Stimulated activated CD8-positive, alpha-beta memory T cell treated with anti-CD3 and anti-CD28 coated beads, Interleukin-7, amount 100 ng/mL, for 24 hours (primary cell): Measurements from ENCODE around the gene CCDC195.

Experiments used
- DNase-seq: peaks from one replicate; pipeline ENCODE4 v3.0.0-alpha.2; 2020; ENCODE audit warnings: low read depth

CCDC195 gene, protein sequence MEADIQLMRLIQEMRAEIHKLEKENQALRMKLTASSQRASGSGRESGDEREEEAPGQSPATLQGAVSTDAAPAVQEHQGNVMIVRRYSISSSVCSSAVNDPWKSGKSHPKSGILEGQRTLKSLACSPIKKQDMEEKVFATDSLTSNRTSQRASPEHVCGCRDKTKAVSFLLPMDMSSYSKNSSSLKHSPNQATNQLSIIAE

DNA sequence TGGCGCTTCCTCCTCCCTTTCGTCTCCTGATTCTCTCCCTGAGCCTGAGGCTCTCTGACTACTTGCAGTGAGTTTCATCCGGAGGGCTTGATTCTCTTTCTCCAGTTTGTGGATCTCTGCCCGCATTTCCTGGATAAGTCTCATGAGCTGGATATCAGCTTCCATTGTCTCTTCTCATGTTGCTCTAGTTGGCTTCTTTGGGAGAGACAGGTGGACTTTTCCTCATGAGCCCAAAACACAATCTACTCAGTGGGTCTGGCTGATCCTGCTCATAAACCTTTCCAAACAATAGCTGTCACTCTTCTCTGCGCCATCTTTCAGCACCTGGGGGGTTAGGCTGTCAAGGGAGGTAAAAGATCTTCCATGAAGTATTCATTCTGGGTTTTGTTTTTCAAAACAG, at the start of gene CCDC195:
Gene CCDC195 (minus strand): TSS at position 165 of the 400 bp plus-strand sequence. CDS start 0 bp downstream, at position 165.
- DNase-seq: no peak

DNA sequence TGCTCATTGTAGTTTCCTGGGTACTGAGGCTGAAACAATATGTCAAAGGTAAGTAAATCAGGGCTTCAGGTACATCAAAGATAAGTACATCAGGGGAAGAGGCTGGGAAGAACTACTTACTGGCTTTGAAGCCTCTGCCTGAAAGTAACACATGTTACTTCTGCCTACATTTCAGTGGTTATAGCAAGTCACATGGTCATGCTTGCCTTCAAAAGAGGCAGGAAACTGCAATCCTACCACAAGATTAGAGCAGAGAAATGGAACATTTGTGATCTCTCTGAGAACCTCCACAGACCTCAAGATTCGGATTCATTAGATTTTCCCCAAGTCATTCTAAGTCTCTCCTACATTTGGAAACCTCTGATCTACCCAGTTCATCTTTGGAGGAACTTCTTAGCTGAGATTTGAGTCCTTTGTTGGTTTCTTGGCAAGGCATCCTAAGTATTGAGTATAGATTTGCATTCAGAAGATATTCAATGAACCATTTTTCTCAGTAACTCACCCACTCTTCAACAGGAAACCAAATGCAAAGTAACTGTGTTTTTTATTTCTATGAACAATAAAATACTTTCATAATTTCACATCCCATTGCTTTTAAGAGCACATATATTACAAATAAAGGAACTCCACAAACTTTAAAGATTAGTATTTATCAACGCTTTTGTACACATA, 48.5 kb upstream of the CCDC195 start:
- no peak for DNase-seq

DNA sequence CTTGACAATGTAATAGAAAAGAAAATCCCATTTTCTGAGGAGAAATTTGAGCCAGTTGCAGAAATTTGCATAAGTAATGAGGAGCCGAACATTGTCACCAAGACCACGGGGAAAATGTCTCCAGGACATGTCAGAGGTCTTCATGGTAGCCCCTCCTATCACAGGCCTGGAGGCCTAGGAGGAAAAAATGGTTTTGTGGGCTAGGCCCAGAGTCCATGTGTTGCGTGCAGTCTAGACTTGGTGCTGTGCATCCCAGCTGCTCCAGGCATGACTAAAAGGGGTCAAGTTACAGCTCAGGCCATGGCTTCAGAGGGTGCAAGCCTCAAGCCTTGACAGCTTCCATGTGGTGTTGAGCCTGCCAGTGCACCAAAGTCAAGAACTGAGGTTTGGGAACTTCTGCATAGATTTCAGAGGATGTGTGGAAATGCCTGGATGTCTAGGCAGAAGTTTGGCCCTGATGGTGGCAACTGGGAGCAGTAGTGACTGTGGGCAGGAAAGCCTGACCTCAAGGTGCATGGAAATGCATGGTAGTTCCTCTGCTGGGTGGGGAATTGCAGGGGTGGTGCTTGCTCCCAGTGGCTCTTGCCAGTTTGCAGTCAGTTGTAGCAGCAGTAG, 41.9 kb upstream of the CCDC195 start:
- DNase-seq: no peak

DNA sequence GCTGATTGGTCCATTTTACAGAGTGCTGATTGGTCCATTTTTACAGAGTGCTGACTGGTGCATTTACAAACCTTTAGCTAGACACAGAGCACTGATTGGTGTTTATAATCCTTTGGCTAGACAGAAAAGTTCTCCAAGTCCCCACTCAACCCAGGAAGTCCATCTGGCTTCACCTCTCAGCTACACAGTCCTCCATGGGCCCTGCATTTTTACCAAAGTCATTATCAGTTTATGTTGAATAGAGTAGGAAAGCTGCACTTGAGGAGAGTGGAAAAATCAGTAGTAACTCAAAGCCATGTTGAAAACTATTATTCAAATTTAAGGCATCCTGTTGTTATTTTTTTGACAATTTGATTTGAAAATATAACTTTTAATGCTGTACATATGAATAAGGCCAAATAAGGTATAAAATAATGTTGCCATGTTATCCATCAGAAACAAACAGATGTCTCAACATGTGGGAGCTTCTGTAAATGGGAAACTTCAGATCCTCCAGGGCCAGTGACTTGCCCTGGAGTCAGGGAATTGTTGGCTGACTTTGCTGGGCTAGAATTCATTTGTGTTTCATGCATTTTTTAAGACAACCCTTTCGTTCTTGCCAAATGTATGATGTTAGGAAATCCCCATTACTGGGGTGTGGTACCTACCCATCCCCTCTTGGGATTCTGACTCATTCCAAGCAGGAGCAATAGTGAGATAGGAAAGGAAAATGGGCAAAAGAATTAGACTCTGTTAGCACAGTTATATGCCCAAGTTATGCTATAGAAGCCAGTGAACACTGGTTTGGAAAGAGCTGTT, 37.8 kb upstream of the CCDC195 start:
- no peak for DNase-seq

DNA sequence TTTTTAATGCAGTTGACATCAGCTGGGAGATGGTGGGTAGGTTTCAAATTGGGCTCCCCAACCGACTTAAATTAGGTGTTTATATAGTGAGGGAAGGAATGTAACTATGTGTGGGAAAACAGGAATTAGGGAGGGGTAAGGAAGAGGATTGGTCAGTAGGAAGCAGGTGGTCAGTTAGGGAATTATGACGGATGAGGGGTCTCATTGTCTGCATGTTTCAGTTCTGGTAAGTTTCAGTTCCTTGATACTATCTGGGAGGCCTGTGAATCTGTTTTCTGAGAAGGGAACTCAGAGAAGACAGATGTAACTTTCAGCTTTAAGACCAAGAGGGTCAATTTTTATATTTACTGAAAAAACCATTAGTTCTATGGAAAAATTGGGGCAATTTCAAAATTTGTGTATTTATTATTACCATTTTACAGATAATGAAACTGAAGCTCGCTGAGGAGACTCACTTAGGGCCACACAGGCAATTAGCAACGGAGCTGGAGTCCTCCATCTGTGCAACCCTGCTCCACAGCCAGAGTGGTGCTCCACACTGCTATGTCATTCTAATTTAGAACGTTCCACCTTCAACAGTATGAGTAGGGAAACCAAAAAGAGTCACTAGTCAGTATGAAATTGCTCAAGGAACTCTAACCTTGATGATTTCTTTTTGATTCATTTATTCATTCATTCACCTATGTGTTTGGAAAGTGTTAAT, 36.0 kb upstream of the CCDC195 start:
- no peak for DNase-seq

DNA sequence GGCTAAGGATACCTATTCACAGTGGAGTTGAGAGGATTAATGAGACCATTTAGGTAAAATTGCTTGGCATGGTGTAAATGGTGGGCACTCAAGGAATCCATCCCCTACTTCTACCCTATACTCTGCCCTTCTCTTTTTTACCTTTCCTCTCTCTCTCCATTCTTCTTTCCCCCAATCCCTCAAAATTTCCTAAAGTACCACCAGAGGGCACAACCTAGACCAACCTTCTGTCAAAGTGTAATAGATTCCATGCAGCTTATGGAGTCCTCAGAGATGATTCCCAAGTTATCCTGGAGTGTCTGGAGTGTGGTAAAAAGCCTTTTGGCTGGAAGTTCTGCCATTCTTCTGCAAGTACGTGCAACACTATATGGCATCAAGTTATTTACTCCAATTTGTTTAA, 33.0 kb upstream of the CCDC195 start:
- DNase-seq: no peak

DNA sequence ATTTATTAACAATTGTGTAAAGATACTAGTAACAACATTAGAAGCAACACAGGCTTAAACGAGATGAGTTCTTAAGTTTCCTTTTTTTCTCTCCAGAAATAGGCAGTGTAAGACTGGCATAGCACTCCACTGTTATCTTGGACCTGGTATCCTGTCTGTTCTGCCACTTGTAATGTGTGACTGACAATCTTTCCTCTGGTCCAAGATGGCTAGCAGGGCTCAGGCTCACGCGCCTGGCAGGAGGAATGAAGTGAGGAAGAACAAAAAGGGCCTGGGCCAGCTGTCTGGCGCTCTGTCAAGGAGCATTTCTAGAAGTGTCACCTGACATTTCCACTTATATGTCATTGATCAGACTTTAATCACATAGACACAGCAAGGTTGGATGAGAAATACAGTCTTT, 31.6 kb upstream of the CCDC195 start:
- DNase-seq: no peak

DNA sequence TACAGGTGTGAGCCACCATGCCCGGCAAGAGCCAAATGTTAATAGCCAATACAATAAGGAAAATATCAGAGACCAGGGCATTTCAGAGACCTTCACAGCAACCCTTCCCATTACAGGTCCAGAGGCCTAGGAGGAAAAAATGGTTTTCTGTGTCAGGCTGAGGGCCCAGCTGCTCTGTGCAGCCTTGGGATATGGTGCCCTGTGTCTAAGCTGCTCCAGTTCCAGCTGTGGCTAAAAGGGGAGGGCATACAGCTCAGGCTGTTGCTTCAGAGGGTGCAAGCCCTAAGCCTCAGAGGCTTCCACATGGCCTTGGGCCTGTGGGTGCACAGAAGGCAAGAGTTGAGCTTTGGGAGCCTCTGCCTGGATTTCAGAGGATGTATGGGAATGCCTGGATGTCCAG, 20.1 kb upstream of the CCDC195 start:
- no peak for DNase-seq

DNA sequence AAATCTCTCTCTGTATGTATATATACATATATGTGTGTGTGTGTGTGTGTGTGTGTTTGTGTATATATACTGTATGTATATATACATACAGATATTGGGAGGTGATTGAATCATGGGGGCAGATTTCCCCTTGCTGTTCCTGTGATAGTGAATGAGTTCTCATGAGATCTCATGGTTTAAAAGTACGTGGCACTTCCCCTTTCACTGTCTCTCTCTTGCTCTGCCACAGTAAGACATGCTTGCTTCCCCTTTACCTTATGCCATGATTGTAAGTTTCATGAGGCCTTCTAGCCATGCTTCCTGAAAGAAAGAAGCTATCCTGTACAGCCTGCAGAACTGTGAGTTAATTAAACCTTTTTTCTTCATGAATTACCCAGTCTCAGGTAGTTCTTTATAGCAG, 18.8 kb upstream of the CCDC195 start:
- no peak for DNase-seq

DNA sequence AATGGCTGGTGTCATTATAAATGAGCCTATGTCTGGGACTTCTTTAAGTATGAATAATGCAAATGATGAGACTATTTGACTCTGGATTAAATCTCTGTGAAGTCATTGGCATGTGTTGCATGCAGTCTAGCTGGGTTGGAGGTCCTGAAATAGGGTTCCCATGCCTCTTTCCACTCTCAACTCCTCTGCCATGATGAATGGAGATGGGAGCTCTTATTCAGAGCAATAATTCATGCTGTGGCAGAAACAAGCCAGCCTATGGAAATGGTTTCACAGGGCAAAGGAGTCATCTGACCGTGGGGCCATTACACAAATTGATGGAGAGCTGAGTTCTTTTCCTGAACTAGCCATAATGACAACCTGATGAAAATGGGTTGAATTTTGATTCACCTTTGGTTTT, 15.5 kb upstream of the CCDC195 start:
- no peak for DNase-seq

DNA sequence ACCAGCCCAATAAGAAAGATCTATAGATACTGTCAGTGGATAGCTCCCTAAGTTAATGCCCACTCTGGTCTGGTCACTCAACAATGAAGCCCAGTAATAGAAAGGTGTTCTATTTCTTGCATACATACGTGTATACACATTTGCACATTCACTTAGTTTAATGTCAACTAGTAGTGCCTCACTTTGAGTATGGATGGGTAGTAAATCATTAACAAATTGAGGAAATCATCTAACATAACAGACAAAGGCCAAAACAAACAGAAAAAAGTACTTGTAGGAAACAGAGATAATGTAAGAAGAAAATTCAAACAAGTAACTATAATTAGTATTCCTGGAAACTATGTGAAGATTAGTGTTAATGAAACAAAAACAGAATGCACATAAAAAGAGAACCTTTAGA, 13.3 kb upstream of the CCDC195 start:
- DNase-seq: no peak

DNA sequence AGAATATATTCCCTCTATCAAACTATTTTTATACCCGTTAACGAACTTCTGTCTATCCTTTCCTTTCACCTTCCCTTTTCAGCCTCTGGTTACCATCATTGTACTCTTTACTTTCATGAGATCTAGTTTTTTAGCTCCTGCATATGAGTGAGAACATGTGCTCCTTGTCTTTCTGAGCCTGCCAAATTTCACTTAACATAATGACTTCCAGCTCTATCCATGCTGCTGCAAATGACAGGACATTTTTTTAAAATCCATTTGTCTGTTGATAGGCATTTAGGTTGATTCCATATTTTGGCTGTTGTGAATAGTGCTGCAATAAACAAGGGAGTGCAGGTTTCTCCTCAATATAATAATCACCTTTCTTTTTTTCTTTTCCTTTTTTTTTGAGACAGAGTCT, 8.2 kb upstream of the CCDC195 start:
- no peak for DNase-seq

DNA sequence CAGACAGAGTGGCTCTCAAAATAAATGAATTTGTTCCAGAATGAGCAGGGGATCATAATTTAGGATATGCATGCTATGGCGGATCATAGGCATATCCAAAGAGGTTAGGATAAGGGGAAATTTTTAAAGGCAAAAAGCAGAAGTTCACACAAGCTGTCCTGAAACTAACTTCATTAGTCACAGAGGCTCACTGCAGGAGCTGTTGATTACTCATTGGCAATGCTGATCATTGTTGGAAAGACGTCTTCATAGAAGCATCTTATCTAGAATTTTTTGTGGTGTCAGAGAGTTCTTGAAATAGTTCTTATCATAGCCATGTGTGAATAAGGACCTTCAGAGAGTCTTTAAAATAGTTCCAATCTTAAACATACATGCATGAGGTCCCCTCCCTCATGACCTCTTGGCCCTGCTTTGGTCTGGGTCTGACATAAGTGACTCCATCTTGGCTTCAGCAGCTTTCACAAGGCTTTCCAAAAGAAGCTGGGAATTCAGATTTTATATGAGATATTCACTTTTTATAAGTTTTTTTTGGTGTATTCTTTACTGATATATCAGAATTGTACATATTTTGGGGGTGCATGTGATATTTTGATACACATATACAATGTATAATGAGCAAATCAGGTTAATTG, 7.5 kb upstream of the CCDC195 start:
- DNase-seq: no peak

DNA sequence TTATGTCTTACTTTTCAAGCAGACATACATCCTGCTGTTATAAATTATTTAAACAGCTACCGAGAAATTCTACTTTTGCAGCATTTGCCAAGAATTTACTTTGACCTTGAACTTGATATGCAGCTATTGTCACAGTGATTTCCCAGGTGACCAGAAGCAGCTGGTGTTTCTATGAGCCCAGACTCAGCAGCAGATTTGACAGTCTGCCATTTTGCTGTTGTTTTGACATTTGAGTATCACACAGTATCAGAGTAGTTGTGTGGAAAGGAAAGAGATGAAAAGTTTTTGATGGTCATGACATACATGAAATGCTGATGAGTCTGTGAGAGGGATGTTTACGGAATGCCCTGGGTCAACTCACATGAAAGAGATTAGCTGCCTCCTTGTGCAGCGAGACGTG, 6.6 kb upstream of the CCDC195 start:
- DNase-seq: no peak

DNA sequence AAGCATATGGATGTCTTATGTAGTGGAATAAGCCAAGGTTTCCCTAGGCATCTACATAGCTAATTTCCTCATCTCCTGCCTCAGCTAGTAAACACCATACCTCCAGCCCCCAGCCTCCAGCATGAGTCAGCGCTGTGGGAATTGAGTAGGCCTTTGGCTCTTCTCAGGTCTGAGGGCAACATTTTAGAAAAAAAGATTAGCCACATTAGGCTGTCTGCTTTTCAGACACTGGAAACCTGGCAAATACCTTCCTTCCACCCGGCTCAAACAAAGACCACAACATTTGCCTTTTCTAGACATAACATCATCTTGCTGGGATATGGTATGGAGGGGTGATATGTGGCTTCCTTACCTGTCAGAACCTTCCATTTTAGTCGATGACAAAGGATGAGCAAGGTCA, 6.1 kb upstream of the CCDC195 start:
- DNase-seq: no peak

DNA sequence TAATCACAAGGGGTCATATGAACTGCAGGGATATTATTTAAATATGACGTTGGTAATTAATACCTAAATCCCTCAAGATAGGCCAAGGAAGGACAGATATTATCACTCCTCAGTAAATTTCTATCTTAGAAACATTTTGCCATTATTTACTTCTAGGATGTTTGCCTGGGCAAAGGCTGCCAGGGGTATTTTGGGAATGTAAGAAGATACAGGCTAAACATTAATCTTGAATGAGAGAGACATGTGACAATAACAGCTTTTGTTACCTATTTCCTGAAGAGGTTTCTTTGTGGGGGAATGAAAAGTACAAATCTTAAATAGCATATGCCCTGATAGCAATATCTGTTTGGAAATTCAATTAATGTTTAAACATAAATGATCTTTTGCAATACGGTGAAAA, 756 bp upstream of the CCDC195 start:
- DNase-seq: no peak

DNA sequence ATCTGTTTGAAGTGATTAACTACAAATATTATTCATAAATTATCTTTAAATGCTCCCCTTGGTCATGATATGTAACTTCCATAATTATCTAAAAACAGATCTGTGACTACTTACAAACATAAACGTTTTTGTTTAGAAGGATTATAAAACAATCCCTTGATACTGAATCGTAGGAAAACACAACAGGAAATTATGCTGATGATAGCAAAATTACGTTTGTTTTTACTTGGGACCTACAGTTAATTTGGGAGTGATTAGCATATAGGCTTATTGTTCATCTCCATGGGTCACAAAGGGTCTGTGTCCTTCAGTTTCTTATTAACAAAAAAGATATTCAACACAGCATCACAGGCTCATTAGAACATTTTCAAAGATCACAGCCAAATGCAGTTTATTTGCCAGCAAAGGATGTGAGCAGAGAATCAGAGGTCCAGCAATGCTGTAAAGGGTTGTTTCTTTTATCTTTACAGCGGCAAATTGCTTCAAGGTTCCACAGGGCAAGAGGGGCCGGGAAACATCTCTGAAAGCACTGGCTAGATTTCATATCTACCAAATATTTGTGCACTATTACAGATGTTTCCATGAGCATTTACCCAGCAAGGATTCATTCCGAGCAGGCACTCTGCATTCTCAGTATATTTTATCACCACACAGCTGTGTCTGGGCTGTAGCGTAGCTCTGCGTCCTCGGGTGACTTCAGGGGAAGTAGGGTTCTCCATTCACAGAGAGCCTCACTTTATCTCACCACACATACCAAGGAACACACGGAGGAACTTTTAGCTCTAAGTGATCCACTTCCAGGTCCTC, 4.1 kb downstream of the CCDC195 start:
- DNase-seq: no peak

DNA sequence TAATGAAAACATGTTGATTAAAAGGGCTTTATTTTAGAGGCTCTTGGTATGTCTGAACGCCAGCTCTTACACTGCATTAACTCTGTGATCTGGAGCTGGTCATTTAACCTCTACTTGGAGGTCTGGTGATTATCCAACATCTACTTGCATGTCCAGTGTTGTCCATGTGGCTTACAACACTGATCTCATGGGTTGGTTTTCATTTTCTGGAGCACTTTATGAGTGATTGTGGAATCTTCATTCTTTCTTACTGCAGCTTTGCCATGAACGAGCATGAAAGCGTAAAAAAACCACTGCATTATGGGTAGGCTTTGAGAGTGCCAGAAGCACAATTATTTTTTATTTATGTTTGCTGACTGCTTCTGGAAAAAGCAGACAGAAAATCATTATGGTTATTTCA, 4.8 kb downstream of the CCDC195 start:
- DNase-seq: no peak

DNA sequence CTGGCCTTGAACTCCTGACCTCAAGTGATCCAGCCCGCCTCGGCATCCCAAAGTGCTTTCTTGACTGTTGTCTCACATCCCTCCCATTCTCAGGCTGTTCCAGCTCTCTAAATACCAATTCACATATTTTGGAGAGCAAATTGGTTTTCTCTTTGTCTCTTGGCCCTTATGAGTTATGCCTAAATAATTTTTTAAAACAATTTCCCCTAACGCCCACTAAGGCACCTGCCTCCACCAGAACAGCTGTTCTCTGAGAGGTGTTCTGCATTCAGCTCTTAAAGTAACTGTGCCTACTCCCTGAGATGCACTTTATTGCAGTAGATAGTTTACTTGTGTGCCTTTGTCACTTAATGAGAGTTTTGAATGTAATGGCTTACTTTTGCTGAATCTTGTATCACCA, 6.9 kb downstream of the CCDC195 start:
- no peak for DNase-seq

DNA sequence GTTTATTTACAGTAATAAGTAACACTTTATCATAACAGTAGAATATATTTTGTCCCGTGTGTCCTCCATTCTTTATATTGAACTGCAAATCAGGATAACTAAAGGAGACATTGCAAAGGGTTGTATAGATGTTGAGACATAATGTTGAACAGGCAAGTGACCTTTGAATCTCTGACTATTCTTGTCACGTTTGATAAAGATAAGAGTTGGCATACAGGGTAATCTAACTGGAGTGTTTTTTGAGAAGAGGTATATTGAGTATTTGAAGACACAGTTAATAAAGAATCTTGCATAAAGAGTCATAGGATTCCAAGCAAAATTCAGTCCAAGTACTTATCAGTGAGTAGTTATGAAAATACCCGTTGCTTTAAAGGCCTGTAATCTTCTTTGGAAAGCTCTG, 21.7 kb downstream of the CCDC195 start:
- DNase-seq: no peak

DNA sequence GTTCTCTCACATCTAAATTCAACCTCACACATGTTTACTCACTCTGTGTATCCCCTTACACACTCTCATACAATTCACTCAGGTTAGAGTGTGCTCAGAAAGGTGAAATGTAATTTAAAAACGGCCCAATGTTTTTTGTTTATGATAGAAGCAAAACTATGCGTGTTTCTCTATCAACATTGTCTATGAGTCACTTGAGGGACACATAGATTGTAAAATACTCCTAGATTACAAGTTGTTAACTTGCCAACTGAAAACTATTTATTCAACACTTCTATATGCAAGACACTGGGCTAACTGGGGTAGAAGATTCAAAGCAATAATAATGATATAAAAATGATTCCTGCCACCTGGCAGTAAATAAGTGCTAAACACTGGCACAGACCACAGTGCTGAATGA, 24.6 kb downstream of the CCDC195 start:
- no peak for DNase-seq
